PC-3 (cell line): ENCODE data around the gene SLC9A9. TPM values are rescaled to one million over a fixed set of nuclear protein-coding genes. Genes with fewer than 3 reads are reported as not detected.

Experiments
- ATAC-seq: fragments of 200-7000 bp; cut with Tn5 transposase; 2 replicates; pipeline ENCODE4 v1.9.1; 2020; ENCODE audit warnings: mild to moderate bottlenecking, moderate library complexity
- BruUV-seq: library from RNA; stranded (reverse); fragments of 400-500 nt; replicated peaks from 2 replicates; lab custom pipeline; 2021; lab: Mats Ljungman, UMichigan
- CTCF ChIA-PET: fragments of 300-600 bp; sonication (Branson Sonifier 250); formaldehyde crosslinking; loops from one replicate; lab custom pipeline; 2022; ENCODE audit warnings: antibody characterized with exemption; lab: Charles Lee
- POLR2A ChIA-PET: fragments of 300-600 bp; sonication (Branson Sonifier 250); formaldehyde crosslinking; loops from one replicate; lab custom pipeline; 2022; ENCODE audit warnings: antibody characterized with exemption; ENCODE audit not compliant: unreplicated experiment; lab: Charles Lee
- DNase-seq: peaks from one replicate; pipeline ENCODE4 v3.0.0-alpha.2; 2015
- H2AFZ ChIP-seq: fragments of 300-600 bp; sonication (generic); 2 replicates; pipeline ENCODE4 v1.6.0; 2016; ENCODE audit warnings: antibody characterized with exemption, low read length
- H3F3A ChIP-seq: fragments of 300-600 bp; sonication (generic); one replicate; pipeline ENCODE4 v1.6.0; 2017; ENCODE audit warnings: antibody characterized with exemption, low read length, control low read depth, mild to moderate bottlenecking; ENCODE audit not compliant: unreplicated experiment
- H3K27ac ChIP-seq: fragments of 300-600 bp; sonication (generic); 2 replicates; pipeline ENCODE4 v1.5.1; 2016; ENCODE audit warnings: mild to moderate bottlenecking, low read length
- H3K27me3 ChIP-seq: fragments of 300-600 bp; sonication (generic); 2 replicates; pipeline ENCODE4 v1.6.1; 2016; ENCODE audit warnings: low read length, mixed read lengths
- H3K36me3 ChIP-seq: fragments of 300-600 bp; sonication (generic); 2 replicates; pipeline ENCODE4 v1.6.1; 2016; ENCODE audit warnings: low read depth, mixed run types, low read length, mixed read lengths
- H3K4me1 ChIP-seq: fragments of 300-600 bp; sonication (generic); 2 replicates; pipeline ENCODE4 v1.5.1; 2016; ENCODE audit warnings: low read length; ENCODE audit not compliant: insufficient read depth
- H3K4me2 ChIP-seq: fragments of 300-600 bp; sonication (generic); 2 replicates; pipeline ENCODE4 v1.6.0; 2016; ENCODE audit warnings: low read length
- H3K4me3 ChIP-seq: fragments of 300-600 bp; sonication (generic); 2 replicates; pipeline ENCODE4 v1.5.1; 2016; ENCODE audit warnings: mild to moderate bottlenecking, low read length, mixed read lengths
- H3K79me2 ChIP-seq: fragments of 300-600 bp; sonication (generic); 2 replicates; pipeline ENCODE4 v1.6.1; 2017; ENCODE audit warnings: low read length, mixed read lengths
- H3K9ac ChIP-seq: fragments of 300-600 bp; sonication (generic); 2 replicates; pipeline ENCODE4 v1.6.0; 2016; ENCODE audit warnings: mild to moderate bottlenecking, low read length
- H3K9me2 ChIP-seq: fragments of 300-600 bp; sonication (generic); replicated peaks from 2 replicates; pipeline ENCODE4 v1.6.1; 2016; ENCODE audit warnings: mixed run types, low read length, mixed read lengths
- H3K9me3 ChIP-seq: fragments of 300-600 bp; sonication (generic); 2 replicates; pipeline ENCODE4 v1.6.1; 2016; ENCODE audit warnings: low read length, mixed read lengths
- H4K20me1 ChIP-seq: fragments of 300-600 bp; sonication (generic); 2 replicates; pipeline ENCODE4 v1.6.1; 2016; ENCODE audit warnings: low read length, mixed read lengths
- CTCF ChIP-seq: fragments of 300-600 bp; sonication (generic); conservative IDR thresholded peaks from 2 replicates; pipeline ENCODE4 v1.5.1; 2017; ENCODE audit warnings: antibody characterized with exemption, low read depth, mild to moderate bottlenecking, low read length
- EZH2 ChIP-seq: fragments of 300-600 bp; sonication (generic); IDR thresholded peaks from one replicate; pipeline ENCODE4 v1.6.1; 2017; ENCODE audit warnings: antibody characterized with exemption, mild to moderate bottlenecking, low read length; ENCODE audit not compliant: unreplicated experiment
- EZH2phosphoT487 ChIP-seq: fragments of 300-600 bp; sonication (generic); IDR thresholded peaks from 2 replicates; pipeline ENCODE4 v1.6.1; 2018; ENCODE audit warnings: mild to moderate bottlenecking, antibody characterized with exemption, low read length, borderline replicate concordance
- intact Hi-C: fragments of 100-400 bp; cut with micrococcal nuclease; formaldehyde crosslinking; loops from 2 replicates; pipeline ENCODE4 v1.9.0; 2023
- total RNA-seq: library from RNA; depleted of rRNA; stranded (reverse); fragments of >200 nt; gene quantifications from 2 replicates; pipeline ENCODE4 v1.2.3, GENCODE V29; 2014

The SLC9A9 gene
- total RNA-seq, 1 experiment from 2014 or later: 0.07 TPM

GRCh38 chr3:143821862-143822261 is 26.4 kb downstream of the SLC9A9 start:
- ChIA-PET CTCF (no interaction called here), POLR2A (no interaction called here)
- H3K9ac ChIP-seq: no peak overlapping the region
- ATAC-seq: no peak
- no peaks in the 10 kb centered on the region for H3F3A ChIP-seq
- H3K4me3 ChIP-seq: no peak overlapping the region
- no peaks in the 10 kb centered on the region for H3K9me3 ChIP-seq
- H3K9me2 ChIP-seq: no peaks in the 10 kb centered on the region
- H3K4me2 ChIP-seq: no peak overlapping the region
- no peaks in the 10 kb centered on the region for H3K27me3 ChIP-seq
- intact Hi-C loops: no loop called here
- H3K27ac ChIP-seq: no peak overlapping the region
- H2AFZ ChIP-seq: no peak overlapping the region
- H3K4me1 ChIP-seq: no peaks in the 10 kb centered on the region
- H3K79me2 ChIP-seq: no peaks in the 10 kb centered on the region
- no peak for TF ChIP-seq CTCF
- no peak for TF ChIP-seq EZH2
- TF ChIP-seq EZH2phosphoT487: no peak
- no peak for DNase-seq
- no TSS peak for BruUV-seq
- no peaks in the 10 kb centered on the region for H4K20me1 ChIP-seq
- no peaks in the 10 kb centered on the region for H3K36me3 ChIP-seq

- ATAC-seq: no peak
- no peak overlapping the region for H2AFZ ChIP-seq
- H3K4me1 ChIP-seq: no peaks in the 10 kb centered on the region
- TF ChIP-seq EZH2phosphoT487 (no peak), EZH2 (no peak), CTCF (no peak)
- H3K27me3 ChIP-seq: no peaks in the 10 kb centered on the region
- H3K4me3 ChIP-seq: no peak overlapping the region
- no peak overlapping the region for H3K27ac ChIP-seq
- no peaks in the 10 kb centered on the region for H3K9me3 ChIP-seq
- H3K4me2 ChIP-seq: no peak overlapping the region
- intact Hi-C loops: no loop called here
- BruUV-seq: no TSS peak
- H4K20me1 ChIP-seq: no peaks in the 10 kb centered on the region
- H3F3A ChIP-seq: no peaks in the 10 kb centered on the region
- no peak overlapping the region for H3K9ac ChIP-seq
- no peaks in the 10 kb centered on the region for H3K9me2 ChIP-seq
- no peaks in the 10 kb centered on the region for H3K79me2 ChIP-seq
- ChIA-PET CTCF (no interaction called here), POLR2A (no interaction called here)
- H3K36me3 ChIP-seq: no peaks in the 10 kb centered on the region
- no peak for DNase-seq
These were observed 27.6 kb downstream of the SLC9A9 start for GRCh38 chr3:143820466-143821221.

DNA sequence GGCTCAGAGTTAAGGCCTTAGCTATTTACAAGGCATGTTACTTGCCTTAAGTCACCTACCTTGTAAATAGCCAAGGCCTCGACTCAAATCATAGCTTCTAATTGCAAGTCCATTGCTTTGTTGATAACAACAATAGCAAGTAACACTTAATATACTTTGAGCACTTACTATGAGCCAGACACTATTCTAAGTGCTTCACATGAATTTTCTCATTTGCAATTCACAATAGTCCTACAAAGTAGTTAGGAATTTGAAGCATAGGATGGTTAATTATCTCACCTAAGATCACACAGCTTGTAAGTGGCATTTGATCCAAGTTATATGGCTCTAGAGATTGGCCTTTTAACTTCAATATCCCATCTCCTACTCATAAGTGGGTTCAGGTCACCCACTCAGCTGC is 28.4 kb downstream of the SLC9A9 start:
- Histone ChIP-seq H3K9ac (no peak overlapping the region), H3K9me3 (no peaks in the 10 kb centered on the region), H3K79me2 (no peaks in the 10 kb centered on the region), H3K27ac (no peak overlapping the region), H4K20me1 (no peaks in the 10 kb centered on the region), H3K9me2 (no peaks in the 10 kb centered on the region), H3K4me3 (no peak overlapping the region), H3K36me3 (no peaks in the 10 kb centered on the region), H3K27me3 (no peaks in the 10 kb centered on the region), H3K4me1 (no peaks in the 10 kb centered on the region), H3K4me2 (no peak overlapping the region), H2AFZ (no peak overlapping the region), H3F3A (no peaks in the 10 kb centered on the region)
- CTCF ChIA-PET: no interaction called here
- no TSS peak for BruUV-seq
- TF ChIP-seq EZH2 (no peak), EZH2phosphoT487 (no peak), CTCF (no peak)
- DNase-seq (no peak), ATAC-seq (no peak)
- intact Hi-C loops: no loop called here
- POLR2A ChIA-PET: no interaction called here
